ENCODE results near the gene KRT14. TPM values are rescaled to one million over a fixed set of nuclear protein-coding genes. Genes with fewer than 3 reads are reported as not detected.

Gene KRT14
- total RNA-seq, 1 donor from 2014 or later, result 1.0 TPM

GRCh38 chr17:41549596-41550039 is 37.1 kb downstream of the KRT14 start:
- Mint-ChIP-seq H3K4me1 (ENCODE audit: low read depth, unreplicated experiment) (peaks cover 21% of the 10 kb centered on the region), H3K36me3 (ENCODE audit: low read depth, unreplicated experiment) (no peaks in the 10 kb centered on the region)

GRCh38 chr17:41548844-41549595 is 37.7 kb downstream of the KRT14 start:
- H3K27ac Mint-ChIP-seq (ENCODE audit: unreplicated experiment), result peak overlapping the region; percentile 81
- DNase-seq (ENCODE audit: low read depth) (peak; percentile 76), FAIRE-seq (no peak)
- Histone ChIP-seq H2AFZ (ENCODE audit: low read depth, low read length) (peak overlapping the region; percentile 82), H3K27me3 (ENCODE audit: insufficient read depth, low read length) (no peaks in the 10 kb centered on the region), H3K4me3 (ENCODE audit: insufficient read depth, low read depth, low read length) (no peak overlapping the region), H3K9ac (ENCODE audit: low read length) (peak overlapping the region; percentile 75), H4K20me1 (ENCODE audit: insufficient read depth, low read length) (no peaks in the 10 kb centered on the region), H3K36me3 (ENCODE audit: insufficient read depth, low read length) (no peaks in the 10 kb centered on the region), H3K9me3 (ENCODE audit: insufficient read depth, low read depth, low read length) (no peaks in the 10 kb centered on the region), H3K4me2 (ENCODE audit: low read length) (peak overlapping the region; percentile 62), H3K4me1 (ENCODE audit: insufficient read depth, low read length) (peaks cover 40% of the 10 kb centered on the region), H3K79me2 (ENCODE audit: insufficient read depth, low read length) (no peaks in the 10 kb centered on the region), H3K27ac (ENCODE audit: low read depth, low read length) (peak overlapping the region; percentile 90)
- no peaks in the 10 kb centered on the region for H3K36me3 Mint-ChIP-seq (ENCODE audit: low read depth, unreplicated experiment)
- peaks cover 5% of the 10 kb centered on the region for H3K27me3 Mint-ChIP-seq (ENCODE audit: low read depth, unreplicated experiment)
- H3K4me3 Mint-ChIP-seq (ENCODE audit: unreplicated experiment), result peak overlapping the region; percentile 40
- TF ChIP-seq EZH2 (IDR thresholded peaks at IDR 0.05; ENCODE audit: insufficient read depth, low read length) (no peak), CTCF (IDR thresholded peaks at IDR 0.05; ENCODE audit: insufficient read depth, low read depth, low read length) (peak; percentile 95)
- no peaks in the 10 kb centered on the region for H3K9me3 Mint-ChIP-seq (ENCODE audit: unreplicated experiment)
- peaks cover 25% of the 10 kb centered on the region for H3K4me1 Mint-ChIP-seq (ENCODE audit: low read depth, unreplicated experiment)

More at GRCh38 chr17:41549596-41550039, 37.1 kb downstream of the KRT14 start:
- Mint-ChIP-seq H3K27ac (ENCODE audit: unreplicated experiment) (peak overlapping the region; percentile 81), H3K9me3 (ENCODE audit: unreplicated experiment) (no peaks in the 10 kb centered on the region), H3K4me3 (ENCODE audit: unreplicated experiment) (no peak overlapping the region), H3K27me3 (ENCODE audit: low read depth, unreplicated experiment) (peaks cover 10% of the 10 kb centered on the region)
- Histone ChIP-seq H2AFZ (ENCODE audit: low read depth, low read length) (no peak overlapping the region), H4K20me1 (ENCODE audit: insufficient read depth, low read length) (no peaks in the 10 kb centered on the region), H3K4me2 (ENCODE audit: low read length) (no peak overlapping the region), H3K36me3 (ENCODE audit: insufficient read depth, low read length) (no peaks in the 10 kb centered on the region), H3K9ac (ENCODE audit: low read length) (peak overlapping the region; percentile 26), H3K4me3 (ENCODE audit: insufficient read depth, low read depth, low read length) (no peak overlapping the region), H3K9me3 (ENCODE audit: insufficient read depth, low read depth, low read length) (no peaks in the 10 kb centered on the region), H3K79me2 (ENCODE audit: insufficient read depth, low read length) (no peaks in the 10 kb centered on the region), H3K4me1 (ENCODE audit: insufficient read depth, low read length) (peaks cover 35% of the 10 kb centered on the region), H3K27me3 (ENCODE audit: insufficient read depth, low read length) (no peaks in the 10 kb centered on the region), H3K27ac (ENCODE audit: low read depth, low read length) (no peak overlapping the region)
- FAIRE-seq (no peak), DNase-seq (ENCODE audit: low read depth) (no peak)
- TF ChIP-seq EZH2 (IDR thresholded peaks at IDR 0.05; ENCODE audit: insufficient read depth, low read length) (no peak), CTCF (IDR thresholded peaks at IDR 0.05; ENCODE audit: insufficient read depth, low read depth, low read length) (no peak)

Data from astrocyte (in vitro differentiated cells and primary cell).